Left colon (tissue), 2 donors: ENCODE results near the gene GFOD2. TPM values are rescaled to one million over a fixed set of nuclear protein-coding genes. Genes with fewer than 3 reads are reported as not detected.

Experiments used
- ATAC-seq: fragments of 200-7000 bp; cut with Tn5 transposase; one replicate; pipeline ENCODE4 v1.9.1; 2020; ENCODE audit warnings: mild to moderate bottlenecking, moderate library complexity
- DNase-seq, 2 donors: peaks; one replicate each; pipeline ENCODE4 v3.0.0-alpha.2; 2020
- intact Hi-C, 2 donors: fragments of 100-400 bp; cut with DNase I in 1 of 2; cut with micrococcal nuclease in 1 of 2; formaldehyde crosslinking; loops; one replicate each; pipeline versions ENCODE4 v1.11.2 to v1.14.0; 2022; cut with DNase I, micrococcal nuclease
- total RNA-seq, 2 donors: library from RNA; stranded (reverse); fragmentation: NEBNext Ultra II Directional; extraction: Animal tissue kit (Norgen Biotek cat#: 25700); gene quantifications; one replicate each; pipeline ENCODE4 v1.2.1, GENCODE V29; 2021
- donor health status: DM: no; HTN: no; CAD: no.
- donor health status: DM: yes; HTN: yes; CAD: no.

The GFOD2 gene
- total RNA-seq, 2 donors from 2014 or later: 26.8 to 28.7 TPM

DNA sequence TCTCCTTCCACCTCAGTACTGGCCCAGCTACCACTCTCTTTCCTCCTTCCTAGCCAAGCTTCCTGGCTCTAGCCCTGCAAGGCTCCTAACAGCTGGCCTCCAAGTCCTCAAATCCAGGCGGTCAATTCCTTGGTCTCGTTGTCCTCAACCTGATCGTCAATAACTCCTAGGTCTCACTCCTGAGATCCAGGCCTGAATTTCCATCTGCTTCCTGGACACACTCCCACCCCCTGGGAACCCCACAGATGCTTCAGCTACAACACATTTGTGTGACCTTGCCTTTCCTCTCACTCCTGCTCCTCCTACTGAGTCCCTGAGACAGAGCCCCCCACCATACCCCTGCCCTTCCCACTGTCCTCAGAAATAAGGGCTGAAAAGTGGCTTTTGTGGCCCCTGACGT is 54.9 kb downstream of the GFOD2 start:
- intact Hi-C loops: no loop called here
- ATAC-seq (no peak), DNase-seq (no peak)

DNA sequence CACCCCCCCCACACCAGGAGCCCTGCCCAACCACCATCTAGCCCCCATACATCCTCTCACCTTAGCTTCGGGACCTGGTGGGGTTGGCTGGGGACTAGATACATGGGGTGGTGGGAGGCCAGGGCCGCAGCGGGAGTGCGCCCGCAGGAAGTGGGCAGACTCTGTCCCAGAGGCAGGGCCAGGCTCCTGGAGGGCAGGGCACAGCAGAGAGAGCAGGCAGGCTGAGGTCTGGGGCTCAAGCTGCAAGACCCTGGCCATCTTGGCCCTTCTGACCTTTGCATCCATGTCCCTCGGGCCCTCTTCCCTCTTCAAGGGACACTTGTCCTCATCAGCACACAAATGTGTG is 55.3 kb downstream of the GFOD2 start:
- no peak for ATAC-seq
- DNase-seq: no peak
- intact Hi-C loops: no loop called here

DNA sequence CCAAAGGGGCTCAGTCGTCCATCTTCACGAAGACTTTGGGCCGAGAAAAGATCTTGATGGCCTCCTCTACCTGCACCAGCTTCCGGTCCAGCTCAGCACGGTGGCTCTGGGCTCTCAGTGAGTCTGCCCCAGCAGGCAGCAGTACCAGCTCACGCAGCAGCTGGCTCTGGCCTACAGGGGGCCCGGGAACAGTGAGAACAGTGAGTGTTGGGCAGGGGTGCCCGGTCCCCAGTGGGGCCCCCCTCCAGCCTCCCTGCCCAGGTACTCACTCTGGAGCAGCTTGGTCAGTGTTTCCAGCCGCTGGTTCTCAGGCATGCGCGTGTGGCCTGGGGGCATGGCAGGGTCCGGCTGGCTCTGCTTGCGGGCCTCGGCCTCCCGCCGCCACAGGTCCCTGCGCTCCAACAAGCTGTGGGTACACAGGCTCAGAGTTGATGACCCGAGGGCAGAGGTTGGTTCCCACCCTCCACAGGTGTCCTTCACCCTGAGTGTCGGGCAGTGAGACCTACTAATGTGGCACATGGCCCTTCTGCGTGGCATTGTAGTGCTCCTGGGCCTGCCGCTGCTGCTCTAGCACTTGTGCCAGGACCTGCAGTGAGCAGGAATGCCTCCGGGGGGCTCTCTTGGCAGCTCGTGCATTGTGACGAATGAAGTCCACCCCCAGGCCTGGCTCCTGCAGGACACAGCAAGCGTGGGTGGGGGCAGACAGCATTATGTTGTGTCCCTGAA is 55.8 kb downstream of the GFOD2 start:
- peak in 1 of 2 donors; percentile 28 for DNase-seq
- intact Hi-C loops: no loop called here

DNA sequence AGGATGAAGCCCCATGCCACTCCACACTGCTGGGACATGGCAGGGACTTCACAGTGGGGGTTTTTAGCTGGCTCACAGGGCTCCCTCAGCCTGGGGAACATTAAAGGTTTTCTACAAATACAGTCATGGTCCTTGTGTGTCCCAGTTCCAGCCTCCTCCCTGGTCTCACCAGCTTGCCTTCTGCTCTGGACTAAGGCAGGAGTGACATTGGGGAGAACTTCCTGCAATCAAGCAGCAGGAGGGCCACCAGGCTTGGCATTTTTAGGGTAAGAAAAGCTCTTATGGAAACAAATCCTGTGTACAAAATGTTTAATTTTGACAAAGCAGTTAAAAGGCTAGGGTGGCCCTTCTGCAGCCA is 56.5 kb downstream of the GFOD2 start:
- ATAC-seq (no peak), DNase-seq (no peak)
- intact Hi-C loops: no loop called here

More for the DNA sequence above, 55.8 kb downstream of the GFOD2 start:
- no peak for ATAC-seq

DNA sequence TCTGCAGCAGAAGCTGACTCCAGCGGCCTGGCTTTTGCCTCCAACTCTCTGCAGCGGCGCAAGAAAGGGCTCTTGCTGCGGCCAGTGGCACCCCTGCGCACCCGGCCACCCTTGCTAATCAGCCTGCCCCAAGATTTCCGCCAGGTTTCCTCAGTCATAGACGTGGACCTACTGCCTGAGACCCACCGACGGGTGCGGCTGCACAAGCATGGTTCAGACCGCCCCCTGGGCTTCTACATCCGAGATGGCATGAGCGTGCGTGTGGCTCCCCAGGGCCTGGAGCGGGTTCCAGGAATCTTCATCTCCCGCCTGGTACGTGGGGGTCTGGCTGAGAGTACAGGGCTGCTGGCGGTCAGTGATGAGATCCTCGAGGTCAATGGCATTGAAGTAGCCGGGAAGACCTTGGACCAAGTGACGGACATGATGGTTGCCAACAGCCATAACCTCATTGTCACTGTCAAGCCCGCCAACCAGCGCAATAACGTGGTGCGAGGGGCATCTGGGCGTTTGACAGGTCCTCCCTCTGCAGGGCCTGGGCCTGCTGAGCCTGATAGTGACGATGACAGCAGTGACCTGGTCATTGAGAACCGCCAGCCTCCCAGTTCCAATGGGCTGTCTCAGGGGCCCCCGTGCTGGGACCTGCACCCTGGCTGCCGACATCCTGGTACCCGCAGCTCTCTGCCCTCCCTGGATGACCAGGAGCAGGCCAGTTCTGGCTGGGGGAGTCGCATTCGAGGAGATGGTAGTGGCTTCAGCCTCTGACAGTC is 57.0 kb downstream of the GFOD2 start:
- ATAC-seq (no peak), DNase-seq (peak in 1 of 2 donors; percentile 27)
- intact Hi-C loops: no loop called here

DNA sequence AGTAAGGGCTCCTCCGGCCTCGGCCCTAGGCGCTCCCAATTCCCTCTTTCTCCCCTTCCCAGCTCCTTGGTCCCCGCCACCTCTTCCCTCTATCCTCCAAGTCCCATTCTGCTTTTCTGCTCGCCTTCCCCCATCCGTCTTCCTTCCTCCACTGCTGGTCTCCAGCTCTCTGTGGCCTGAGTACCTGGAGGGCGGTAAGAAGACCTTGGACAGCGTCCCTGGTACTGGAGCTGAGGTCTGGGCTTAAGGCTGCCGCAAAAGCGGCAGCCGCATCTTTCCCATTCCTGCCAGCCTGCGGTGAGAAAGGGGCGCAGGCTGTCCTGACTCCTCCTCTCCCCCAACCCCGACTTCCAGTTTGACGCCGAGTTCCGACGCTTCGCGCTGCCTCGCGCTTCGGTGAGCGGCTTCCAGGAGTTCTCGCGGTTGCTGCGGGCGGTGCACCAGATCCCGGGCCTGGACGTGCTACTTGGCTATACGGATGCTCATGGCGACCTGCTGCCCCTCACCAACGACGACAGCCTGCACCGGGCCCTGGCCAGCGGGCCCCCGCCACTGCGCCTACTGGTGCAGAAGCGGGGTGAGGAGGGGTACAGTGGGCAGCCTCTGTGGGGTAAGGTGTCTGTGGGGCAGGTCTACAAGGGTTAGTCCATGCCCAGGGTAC is 57.9 kb downstream of the GFOD2 start:
- ATAC-seq: peak; percentile 4
- intact Hi-C loops: no loop called here
- no peak for DNase-seq

DNA sequence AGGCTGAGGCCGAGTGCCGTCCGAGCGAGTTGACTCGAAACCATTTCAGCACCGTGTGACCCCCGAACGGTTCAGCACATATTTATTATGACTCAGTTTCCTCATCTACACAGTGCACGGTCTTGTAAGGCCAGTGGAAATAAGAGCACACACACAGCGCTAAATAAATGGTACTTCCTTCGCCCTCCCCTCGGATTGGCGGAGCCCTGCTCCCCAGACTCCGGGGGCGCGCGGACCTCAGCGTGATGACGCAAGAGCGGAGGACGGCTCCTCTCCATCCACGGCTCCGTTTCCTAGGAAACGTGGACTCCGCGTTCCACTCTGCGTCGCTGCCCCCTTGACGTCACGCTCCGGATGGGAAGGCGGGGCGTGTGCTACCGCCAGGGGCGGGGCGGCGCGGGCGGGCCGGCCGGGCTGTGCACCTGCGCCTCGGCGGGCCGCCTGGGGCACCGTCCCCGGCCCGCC is 58.5 kb downstream of the GFOD2 start, which contains the start of gene PARD6A:
TSS of gene PARD6A (plus strand) at position 397 of the 465 bp plus-strand sequence. CDS start 79 bp downstream, outside the sequence.
- intact Hi-C loops: no loop called here
- ATAC-seq: peak; percentile 86
- peak; percentile 93 to 97 for DNase-seq

DNA sequence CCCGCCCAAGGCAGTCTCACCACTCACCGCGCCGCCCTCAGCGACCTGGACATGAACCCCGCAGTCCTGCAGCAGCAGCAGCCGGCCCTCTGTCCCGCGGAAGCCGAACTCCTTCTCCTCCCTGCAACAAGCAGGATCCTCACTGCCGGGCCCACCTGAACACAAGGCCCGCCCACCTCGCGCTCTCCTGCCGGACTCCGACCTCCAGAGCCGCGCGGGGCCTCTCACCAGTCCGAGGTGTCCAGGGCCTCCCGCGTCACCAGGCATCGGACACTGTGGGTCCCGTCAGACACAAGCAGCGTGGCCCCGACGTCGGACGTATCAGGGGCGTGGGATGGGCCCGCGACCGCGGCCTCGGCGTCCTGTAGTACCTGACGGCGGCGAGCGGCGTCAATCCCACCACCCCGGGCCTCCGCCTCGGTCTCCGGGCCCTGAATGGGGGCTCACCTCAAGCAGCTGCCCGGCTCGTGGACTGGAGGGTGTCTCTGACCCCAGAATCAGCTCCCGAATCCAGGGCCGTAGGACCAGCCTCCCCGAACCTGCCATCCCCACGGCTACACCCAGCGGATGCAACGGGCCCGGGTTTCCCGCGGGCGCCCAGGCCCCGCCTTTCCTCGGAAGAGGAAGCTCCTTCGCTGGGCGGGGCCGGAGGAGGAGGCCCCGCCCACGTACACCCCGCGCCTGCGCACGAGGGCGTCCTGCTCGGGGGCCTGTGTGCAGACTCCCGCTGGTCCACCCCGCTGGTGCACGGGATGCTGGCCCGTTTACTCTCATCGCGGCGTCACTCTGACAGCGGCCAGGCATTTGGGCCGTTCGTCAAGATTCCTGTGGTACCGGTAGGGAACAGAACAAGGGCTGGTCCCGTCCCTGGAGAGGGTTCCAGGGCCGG is 59.2 kb downstream of the GFOD2 start, which contains the start of gene ACD:
TSS of gene ACD (minus strand) at position 586 of the 889 bp plus-strand sequence. CDS start at position 546, 40 bp downstream.
- peak; percentile 88 for ATAC-seq
- intact Hi-C loops: loop anchor here in 1 of 2 donors (10.0 kb wide), 1 partner anchor 95 kb away; the partner anchor contains the start of gene CTCF

DNA sequence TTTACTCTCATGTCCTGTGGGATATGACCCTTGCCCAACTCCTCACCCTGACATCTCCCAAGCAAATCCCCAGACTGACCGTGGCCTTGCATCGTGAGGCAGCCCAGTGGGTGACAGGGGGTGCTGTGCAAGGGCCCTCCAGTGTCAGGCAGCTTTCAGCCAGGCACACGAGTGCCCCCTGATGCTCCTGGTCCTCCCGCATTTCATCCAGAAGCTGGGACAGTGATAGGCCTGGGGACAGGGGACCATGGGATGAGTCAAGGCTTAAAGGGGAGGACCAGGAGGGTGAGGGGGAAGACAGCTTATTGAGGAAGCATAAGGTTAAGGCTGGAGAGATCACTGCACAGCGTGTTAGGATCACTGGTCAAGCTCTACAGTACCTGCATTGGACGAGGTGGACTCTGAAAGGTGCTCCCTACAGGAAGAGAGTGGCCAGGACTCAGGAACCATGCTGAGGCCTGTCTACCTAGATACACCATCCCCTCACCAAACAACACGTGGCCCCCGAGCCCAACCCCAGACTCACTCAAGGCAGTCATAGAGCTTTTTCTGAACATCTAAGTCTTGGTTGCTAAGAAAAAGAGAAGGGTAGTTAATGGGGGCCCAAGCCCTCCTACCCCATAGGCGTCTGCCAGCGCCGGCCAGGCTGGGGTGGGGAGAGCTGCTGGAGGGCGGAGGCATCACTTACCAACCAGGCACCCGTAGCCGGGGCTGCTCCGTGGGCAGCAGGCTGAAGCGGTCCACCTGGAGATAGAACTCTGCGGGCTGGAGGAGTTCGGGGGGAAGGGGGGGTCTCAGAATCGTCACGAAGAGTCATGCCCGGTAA is 60.1 kb downstream of the GFOD2 start:
- intact Hi-C loops: loop anchor here in 1 of 2 donors (10.0 kb wide), 1 partner anchor 94 kb away; the partner anchor contains the start of gene CTCF
- ATAC-seq (no peak), DNase-seq (no peak)

More for the DNA sequence above, 59.2 kb downstream of the GFOD2 start, which contains the start of gene ACD:
- peak; percentile 88 to 90 for DNase-seq

DNA sequence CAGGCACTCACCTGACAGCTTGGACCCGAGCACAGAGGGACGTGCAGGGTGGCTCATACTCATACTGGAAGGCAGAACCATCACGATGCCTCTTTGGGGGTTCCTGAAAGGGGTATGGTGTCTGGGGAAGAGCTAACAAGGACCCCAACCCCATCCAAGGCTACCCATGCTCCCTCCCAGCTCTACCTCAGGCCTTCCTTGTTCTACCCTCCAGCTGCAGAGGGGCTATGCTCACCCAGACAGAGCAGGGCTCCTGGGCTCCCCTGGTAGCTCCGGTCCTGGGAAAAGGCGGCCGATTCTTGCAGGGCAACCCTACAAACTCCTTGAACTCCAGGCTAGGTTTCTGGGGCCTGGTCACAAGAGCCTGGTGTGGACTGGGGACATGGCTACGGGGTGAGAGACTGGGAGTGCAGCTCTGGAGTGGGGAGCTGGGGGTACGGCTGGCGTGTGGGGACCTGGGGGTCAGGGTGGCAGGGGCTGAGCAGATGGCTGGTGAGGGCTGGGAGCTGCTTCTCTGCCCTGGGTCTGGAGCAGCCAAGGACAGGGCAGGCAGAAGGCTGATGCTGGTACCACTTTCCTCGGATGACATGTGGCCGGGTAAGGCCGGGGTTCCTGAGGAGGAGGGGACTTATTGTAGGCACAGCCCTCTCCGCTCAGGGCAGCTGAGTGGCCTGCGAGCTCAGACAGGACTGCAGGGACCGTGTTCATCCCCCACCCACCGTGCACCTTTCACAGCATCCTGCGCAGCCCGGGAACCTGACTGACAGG is 61.2 kb downstream of the GFOD2 start:
- intact Hi-C loops: loop anchor here in 1 of 2 donors (10.0 kb wide), 1 partner anchor 93 kb away; the partner anchor contains the start of gene CTCF
- no peak for ATAC-seq
- DNase-seq: no peak

DNA sequence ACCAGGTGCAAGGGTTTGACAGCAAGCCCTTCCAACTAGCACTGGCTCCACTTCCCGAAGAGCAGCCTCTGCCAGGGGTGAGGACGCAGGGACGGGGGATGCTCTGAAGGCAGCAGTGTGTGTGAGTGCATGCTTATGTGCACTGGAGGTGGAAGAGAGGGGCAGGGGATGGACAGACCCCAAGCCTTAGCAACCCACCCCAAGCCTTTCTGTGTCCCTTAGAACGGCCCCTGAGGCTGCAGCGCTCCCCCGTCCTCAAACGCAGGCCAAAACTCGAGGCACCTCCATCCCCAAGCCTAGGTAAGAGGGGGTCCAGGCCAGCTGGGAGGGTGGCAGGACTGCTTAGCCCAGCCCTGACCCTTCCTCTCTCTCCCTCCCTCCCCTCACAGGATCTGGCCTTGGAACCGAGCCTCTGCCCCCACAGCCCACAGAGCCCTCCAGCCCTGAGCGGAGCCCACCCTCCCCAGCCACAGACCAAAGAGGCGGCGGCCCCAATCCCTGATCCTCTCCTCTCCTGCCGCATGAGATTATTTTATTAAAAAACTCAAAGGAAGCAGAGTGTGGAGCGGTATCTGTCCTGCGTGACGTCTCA is 62.0 kb downstream of the GFOD2 start:
- DNase-seq (no peak), ATAC-seq (no peak)
- intact Hi-C loops: loop anchor here in 1 of 2 donors (10.0 kb wide), 1 partner anchor 92 kb away; the partner anchor contains the start of gene CTCF

DNA sequence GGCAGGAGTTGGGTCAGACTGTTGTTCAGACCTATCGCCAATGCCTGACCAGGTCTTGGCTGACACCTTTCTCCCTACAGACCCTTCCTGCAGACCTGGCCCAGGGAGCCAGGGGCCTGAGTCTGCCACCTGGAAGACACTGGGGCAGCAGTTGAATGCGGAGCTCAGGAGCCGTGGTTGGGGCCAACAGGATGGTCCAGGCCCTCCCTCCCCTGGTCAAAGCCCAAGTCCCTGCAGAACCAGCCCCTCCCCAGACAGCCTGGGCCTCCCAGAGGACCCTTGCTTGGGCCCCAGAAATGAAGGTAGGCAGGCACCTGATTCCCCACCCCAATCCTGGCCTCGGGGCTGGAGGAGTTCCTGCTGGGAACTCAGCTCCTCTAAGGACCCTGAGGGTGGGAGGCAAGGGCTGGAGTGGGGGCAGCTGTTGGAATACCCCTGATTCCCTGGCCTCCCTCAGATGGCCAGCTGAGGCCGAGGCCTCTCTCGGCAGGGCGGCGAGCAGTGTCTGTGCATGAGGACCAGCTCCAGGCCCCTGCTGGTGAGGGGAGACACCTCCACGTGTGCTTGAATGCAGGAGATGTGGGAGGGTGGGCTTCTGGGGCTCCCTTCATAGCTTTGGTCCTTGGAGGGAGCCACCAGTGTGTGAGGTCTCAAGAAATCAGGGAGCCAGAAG is 62.6 kb downstream of the GFOD2 start:
- no peak for ATAC-seq
- DNase-seq: no peak
- intact Hi-C loops: loop anchor here in 1 of 2 donors (10.0 kb wide), 1 partner anchor 92 kb away; the partner anchor contains the start of gene CTCF

DNA sequence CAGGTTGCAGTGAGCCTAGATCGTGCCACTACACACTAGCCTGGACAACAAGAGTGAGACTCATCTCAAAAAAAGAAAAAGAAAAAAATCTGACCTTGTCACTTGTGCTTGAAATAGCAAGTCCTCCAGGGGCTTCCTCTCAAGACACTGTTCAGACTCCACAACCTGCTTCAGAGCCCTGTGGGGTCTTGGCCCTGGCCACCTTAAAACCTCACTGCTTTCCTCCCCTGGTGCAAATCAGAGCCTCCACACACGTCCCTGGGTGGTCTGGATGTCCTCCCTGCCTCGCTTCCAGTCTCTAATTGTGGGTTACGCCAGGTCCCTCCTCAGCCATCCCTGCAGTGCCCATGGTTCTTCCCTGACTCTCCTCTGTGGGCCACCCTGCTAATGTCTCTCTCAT is 63.8 kb downstream of the GFOD2 start:
- DNase-seq: no peak
- intact Hi-C loops: loop anchor here in 1 of 2 donors (10.0 kb wide), 1 partner anchor 91 kb away; the partner anchor contains the start of gene CTCF
- no peak for ATAC-seq

DNA sequence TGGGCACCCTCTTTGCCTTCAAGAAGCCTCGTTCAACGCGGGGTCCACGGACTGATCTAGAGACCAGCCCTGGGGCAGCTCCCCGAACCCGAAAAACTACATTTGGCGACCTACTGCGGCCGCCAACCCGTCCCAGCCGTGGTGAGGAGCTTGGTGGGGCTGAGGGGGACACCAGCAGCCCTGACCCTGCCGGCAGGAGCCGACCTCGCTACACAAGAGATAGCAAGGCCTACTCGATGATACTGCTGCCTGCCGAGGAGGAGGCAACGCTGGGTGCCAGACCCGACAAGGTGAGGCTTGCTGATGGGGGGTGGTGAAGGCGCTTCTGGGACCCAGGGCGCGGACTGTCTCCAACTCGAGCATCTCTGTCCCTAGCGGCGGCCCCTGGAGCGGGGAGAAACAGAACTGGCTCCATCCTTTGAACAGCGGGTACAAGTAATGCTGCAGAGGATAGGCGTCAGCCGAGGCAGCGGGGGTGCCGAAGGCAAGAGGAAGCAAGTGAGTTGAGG is 64.7 kb downstream of the GFOD2 start:
- intact Hi-C loops: loop anchor here in 1 of 2 donors (10.0 kb wide), 1 partner anchor 90 kb away; the partner anchor contains the start of gene CTCF
- DNase-seq: no peak
- no peak for ATAC-seq

DNA sequence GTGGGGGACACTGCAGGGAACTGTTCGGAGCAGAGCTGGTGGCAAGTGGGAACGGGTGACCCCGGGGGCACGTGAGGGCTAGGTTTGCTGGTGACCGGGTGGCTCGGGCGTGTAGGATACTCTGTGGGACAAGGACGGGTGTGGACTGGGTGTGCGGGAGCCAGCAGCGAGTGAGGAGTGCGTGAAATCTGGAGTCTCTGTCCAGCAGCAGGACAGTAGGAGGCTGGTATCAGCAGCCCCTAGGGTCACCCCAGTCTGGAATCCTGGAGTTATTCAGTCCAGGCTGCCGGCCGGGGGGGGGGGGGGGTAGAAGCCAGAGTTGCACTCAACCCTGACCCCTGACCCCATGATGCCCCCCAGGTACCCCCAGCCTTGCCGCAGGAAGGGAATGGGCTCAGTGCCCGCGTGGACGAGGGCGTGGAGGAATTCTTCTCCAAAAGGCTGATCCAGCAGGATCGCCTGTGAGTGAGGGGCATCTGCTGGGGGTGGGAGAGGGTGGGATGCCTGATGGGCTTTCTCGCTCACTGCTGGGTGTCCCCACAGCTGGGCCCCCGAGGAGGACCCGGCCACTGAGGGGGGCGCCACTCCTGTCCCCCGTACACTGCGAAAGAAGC is 65.2 kb downstream of the GFOD2 start:
- ATAC-seq (no peak), DNase-seq (no peak)
- intact Hi-C loops: loop anchor here in 1 of 2 donors (10.0 kb wide), 1 partner anchor 89 kb away; the partner anchor contains the start of gene CTCF
